ENCODE results near the gene TCF4.
"Not testable (repeated sequence)": the region's sequence is repeated elsewhere in the genome, so short reads cannot be mapped to it uniquely, and the experiment has no call there.

TCF4 gene

GRCh38 chr18:55473058-55473457, 114.9 kb downstream of the TCF4 start:
- Mint-ChIP-seq H3K27me3 (ENCODE audit: low read depth) (peaks cover under 1% of the 10 kb centered on the region), H3K27ac (no peak overlapping the region), H3K36me3 (ENCODE audit: low read depth) (no peaks in the 10 kb centered on the region), H3K4me1 (ENCODE audit: low read depth) (peaks cover 9% of the 10 kb centered on the region), H3K4me3 (no peak overlapping the region), H3K9me3 (no peaks in the 10 kb centered on the region)

GRCh38 chr18:55470826-55471225, 117.2 kb downstream of the TCF4 start:
- H3K4me3 Mint-ChIP-seq = no peak overlapping the region
- H3K27ac Mint-ChIP-seq = no peak overlapping the region
- no peaks in the 10 kb centered on the region for H3K4me1 Mint-ChIP-seq (ENCODE audit: low read depth)
- no peaks in the 10 kb centered on the region for H3K9me3 Mint-ChIP-seq
- no peaks in the 10 kb centered on the region for H3K36me3 Mint-ChIP-seq (ENCODE audit: low read depth)
- peaks cover 5% of the 10 kb centered on the region for H3K27me3 Mint-ChIP-seq (ENCODE audit: low read depth)

DNA sequence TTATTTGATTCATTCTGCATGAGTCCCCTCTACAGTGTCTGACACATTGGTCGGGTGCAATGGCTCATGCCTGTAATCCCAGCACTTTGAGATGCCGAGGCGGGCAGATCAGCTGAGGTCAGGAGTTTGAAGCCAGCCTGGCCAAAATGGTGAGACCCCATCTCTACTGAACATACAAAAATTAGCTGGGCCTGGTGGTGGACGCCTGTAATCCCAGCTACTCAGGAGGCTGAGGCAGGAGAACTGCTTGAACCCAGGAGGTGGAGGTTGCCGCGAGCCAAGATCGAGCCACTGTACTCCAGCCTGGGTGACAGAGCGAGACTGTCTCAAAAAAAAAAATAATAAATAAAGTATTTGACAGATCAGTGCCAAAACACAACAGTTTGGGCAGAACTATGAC, 118.9 kb downstream of the TCF4 start:
- H3K27me3 Mint-ChIP-seq (ENCODE audit: low read depth); H3K27ac Mint-ChIP-seq; H3K9me3 Mint-ChIP-seq; H3K4me3 Mint-ChIP-seq; H3K4me1 Mint-ChIP-seq (ENCODE audit: low read depth); H3K36me3 Mint-ChIP-seq (ENCODE audit: low read depth): not testable (repeated sequence)

GRCh38 chr18:55466789-55467188, 121.2 kb downstream of the TCF4 start:
- Mint-ChIP-seq H3K4me1 (ENCODE audit: low read depth) (no peaks in the 10 kb centered on the region), H3K4me3 (no peak overlapping the region), H3K27me3 (ENCODE audit: low read depth) (peaks cover 5% of the 10 kb centered on the region), H3K27ac (no peak overlapping the region), H3K36me3 (ENCODE audit: low read depth) (no peaks in the 10 kb centered on the region), H3K9me3 (no peaks in the 10 kb centered on the region)

DNA sequence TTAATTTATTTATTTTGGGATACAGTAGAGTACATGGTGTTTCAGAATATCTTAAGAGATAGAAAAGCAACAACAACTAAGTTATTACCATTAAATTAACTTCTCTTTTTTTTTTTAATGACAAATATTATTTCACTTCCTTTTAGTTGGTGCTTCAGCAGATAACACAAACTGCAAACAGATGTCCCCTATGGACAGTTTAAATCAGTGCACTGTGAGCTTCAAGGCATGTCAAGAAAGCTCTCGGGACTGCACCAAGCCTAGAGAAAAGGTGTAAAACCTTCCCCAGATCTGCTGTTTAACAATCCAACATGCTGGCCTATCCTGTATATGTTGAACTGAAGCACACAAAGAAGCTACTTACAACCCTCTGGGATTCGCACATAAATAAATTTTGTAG, 122.7 kb downstream of the TCF4 start:
- Mint-ChIP-seq H3K4me3 (no peak overlapping the region), H3K27ac (no peak overlapping the region), H3K36me3 (ENCODE audit: low read depth) (no peaks in the 10 kb centered on the region), H3K4me1 (ENCODE audit: low read depth) (no peaks in the 10 kb centered on the region), H3K27me3 (ENCODE audit: low read depth) (peaks cover 5% of the 10 kb centered on the region), H3K9me3 (no peaks in the 10 kb centered on the region)

GRCh38 chr18:55464581-55464980, 123.4 kb downstream of the TCF4 start:
- peaks cover 5% of the 10 kb centered on the region for H3K27me3 Mint-ChIP-seq (ENCODE audit: low read depth)
- H3K4me1 Mint-ChIP-seq (ENCODE audit: low read depth) = no peaks in the 10 kb centered on the region
- H3K9me3 Mint-ChIP-seq = no peaks in the 10 kb centered on the region
- H3K27ac Mint-ChIP-seq = no peak overlapping the region
- H3K4me3 Mint-ChIP-seq = no peak overlapping the region
- H3K36me3 Mint-ChIP-seq (ENCODE audit: low read depth) = no peaks in the 10 kb centered on the region

GRCh38 chr18:55462652-55463051, 125.3 kb downstream of the TCF4 start:
- no peaks in the 10 kb centered on the region for H3K9me3 Mint-ChIP-seq
- H3K4me3 Mint-ChIP-seq = no peak overlapping the region
- no peaks in the 10 kb centered on the region for H3K4me1 Mint-ChIP-seq (ENCODE audit: low read depth)
- no peaks in the 10 kb centered on the region for H3K36me3 Mint-ChIP-seq (ENCODE audit: low read depth)
- peaks cover 4% of the 10 kb centered on the region for H3K27me3 Mint-ChIP-seq (ENCODE audit: low read depth)
- no peak overlapping the region for H3K27ac Mint-ChIP-seq

GRCh38 chr18:55461848-55462247, 126.1 kb downstream of the TCF4 start:
- H3K9me3 Mint-ChIP-seq = no peaks in the 10 kb centered on the region
- H3K36me3 Mint-ChIP-seq (ENCODE audit: low read depth) = no peaks in the 10 kb centered on the region
- H3K4me3 Mint-ChIP-seq = no peak overlapping the region
- H3K27ac Mint-ChIP-seq = no peak overlapping the region
- no peaks in the 10 kb centered on the region for H3K4me1 Mint-ChIP-seq (ENCODE audit: low read depth)
- peaks cover 3% of the 10 kb centered on the region for H3K27me3 Mint-ChIP-seq (ENCODE audit: low read depth)

GRCh38 chr18:55458456-55459203, 129.4 kb downstream of the TCF4 start:
- Mint-ChIP-seq H3K27ac (no peak overlapping the region), H3K27me3 (ENCODE audit: low read depth) (peaks cover 3% of the 10 kb centered on the region), H3K4me1 (ENCODE audit: low read depth) (no peaks in the 10 kb centered on the region), H3K36me3 (ENCODE audit: low read depth) (no peaks in the 10 kb centered on the region), H3K4me3 (no peak overlapping the region), H3K9me3 (no peaks in the 10 kb centered on the region)

DNA sequence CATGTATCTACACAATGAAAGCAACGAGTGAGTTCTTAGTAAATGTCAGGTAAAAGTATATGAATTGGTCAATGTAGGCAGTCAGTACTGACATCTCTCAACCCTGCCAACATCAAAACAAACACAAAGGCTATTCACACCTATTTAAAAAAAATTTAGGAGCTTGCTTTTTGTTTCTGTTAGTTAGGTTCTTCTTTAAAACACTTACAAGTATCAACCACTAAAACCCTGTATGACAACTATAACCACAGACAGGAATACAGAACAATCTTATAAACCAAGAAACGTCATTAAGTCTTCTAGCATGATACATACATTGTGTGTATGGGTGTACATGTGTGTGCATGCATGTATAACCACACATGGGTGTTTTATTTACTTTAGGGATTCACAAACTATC, 131.0 kb downstream of the TCF4 start:
- Mint-ChIP-seq H3K4me3 (no peak overlapping the region), H3K27ac (no peak overlapping the region), H3K36me3 (ENCODE audit: low read depth) (no peaks in the 10 kb centered on the region), H3K4me1 (ENCODE audit: low read depth) (no peaks in the 10 kb centered on the region), H3K9me3 (no peaks in the 10 kb centered on the region), H3K27me3 (ENCODE audit: low read depth) (peaks cover 3% of the 10 kb centered on the region)

GRCh38 chr18:55455938-55456337, 132.1 kb downstream of the TCF4 start:
- H3K27ac Mint-ChIP-seq = no peak overlapping the region

DNA sequence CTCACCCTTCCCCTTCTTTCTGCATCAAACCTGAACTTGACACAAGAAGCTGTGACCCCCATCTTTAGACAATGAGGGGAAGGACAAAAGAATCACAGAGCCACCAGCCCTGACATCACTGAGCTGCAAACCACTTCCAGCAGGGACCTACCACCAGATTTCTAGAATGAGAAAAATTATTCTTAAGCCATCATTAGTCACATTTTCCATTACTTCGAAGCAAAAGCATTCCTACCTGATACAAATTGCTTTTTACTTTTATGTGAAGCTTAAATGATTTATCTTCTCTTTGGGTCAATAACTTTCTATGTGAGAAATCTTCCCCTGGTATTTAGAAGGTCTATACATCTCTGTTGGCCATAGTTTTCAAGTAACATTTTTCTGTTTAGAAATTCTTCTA, 134.8 kb downstream of the TCF4 start:
- no peaks in the 10 kb centered on the region for H3K36me3 Mint-ChIP-seq (ENCODE audit: low read depth)
- H3K9me3 Mint-ChIP-seq = no peaks in the 10 kb centered on the region
- no peak overlapping the region for H3K27ac Mint-ChIP-seq
- no peaks in the 10 kb centered on the region for H3K4me1 Mint-ChIP-seq (ENCODE audit: low read depth)
- no peak overlapping the region for H3K4me3 Mint-ChIP-seq
- H3K27me3 Mint-ChIP-seq (ENCODE audit: low read depth) = no peaks in the 10 kb centered on the region

More at GRCh38 chr18:55455938-55456337, 132.1 kb downstream of the TCF4 start:
- no peaks in the 10 kb centered on the region for H3K9me3 Mint-ChIP-seq
- H3K4me3 Mint-ChIP-seq = no peak overlapping the region
- no peaks in the 10 kb centered on the region for H3K4me1 Mint-ChIP-seq (ENCODE audit: low read depth)
- H3K27me3 Mint-ChIP-seq (ENCODE audit: low read depth) = peaks cover 3% of the 10 kb centered on the region
- no peaks in the 10 kb centered on the region for H3K36me3 Mint-ChIP-seq (ENCODE audit: low read depth)

GRCh38 chr18:55452123-55452611, 135.8 kb downstream of the TCF4 start:
- H3K4me3 Mint-ChIP-seq = no peak overlapping the region
- no peaks in the 10 kb centered on the region for H3K9me3 Mint-ChIP-seq
- no peaks in the 10 kb centered on the region for H3K36me3 Mint-ChIP-seq (ENCODE audit: low read depth)
- H3K27ac Mint-ChIP-seq = no peak overlapping the region
- no peaks in the 10 kb centered on the region for H3K27me3 Mint-ChIP-seq (ENCODE audit: low read depth)
- H3K4me1 Mint-ChIP-seq (ENCODE audit: low read depth) = no peaks in the 10 kb centered on the region

GRCh38 chr18:55449412-55450140, 138.4 kb downstream of the TCF4 start:
- H3K9me3 Mint-ChIP-seq = no peaks in the 10 kb centered on the region
- H3K4me1 Mint-ChIP-seq (ENCODE audit: low read depth) = no peaks in the 10 kb centered on the region
- H3K4me3 Mint-ChIP-seq = no peak overlapping the region
- H3K27ac Mint-ChIP-seq = no peak overlapping the region
- no peaks in the 10 kb centered on the region for H3K27me3 Mint-ChIP-seq (ENCODE audit: low read depth)
- H3K36me3 Mint-ChIP-seq (ENCODE audit: low read depth) = no peaks in the 10 kb centered on the region

GRCh38 chr18:55448420-55448819, 139.6 kb downstream of the TCF4 start:
- H3K27ac Mint-ChIP-seq = no peak overlapping the region
- no peaks in the 10 kb centered on the region for H3K4me1 Mint-ChIP-seq (ENCODE audit: low read depth)
- no peaks in the 10 kb centered on the region for H3K36me3 Mint-ChIP-seq (ENCODE audit: low read depth)
- H3K27me3 Mint-ChIP-seq (ENCODE audit: low read depth) = no peaks in the 10 kb centered on the region
- H3K4me3 Mint-ChIP-seq = no peak overlapping the region
- H3K9me3 Mint-ChIP-seq = no peaks in the 10 kb centered on the region

Data from T-helper 1 cell treated with Interleukin-12 subunit alpha and Interleukin-12 subunit beta and Interleukin-4 antibody, amounts not matched to agents 30 μg/mL and 1 μg/mL, for 36 hours (primary cell).